NCI-H526 treated with DMSO at 0.1 percent for 48 hours (cell line): ENCODE results near the gene TAS2R5.
"Not testable (repeated sequence)": the region's sequence is repeated elsewhere in the genome, so short reads cannot be mapped to it uniquely, and the experiment has no call there.

Experiments
- DNase-seq: peaks from one replicate; lab custom pipeline; 2025; lab: John Stamatoyannopoulos, UW

The TAS2R5 gene, protein sequence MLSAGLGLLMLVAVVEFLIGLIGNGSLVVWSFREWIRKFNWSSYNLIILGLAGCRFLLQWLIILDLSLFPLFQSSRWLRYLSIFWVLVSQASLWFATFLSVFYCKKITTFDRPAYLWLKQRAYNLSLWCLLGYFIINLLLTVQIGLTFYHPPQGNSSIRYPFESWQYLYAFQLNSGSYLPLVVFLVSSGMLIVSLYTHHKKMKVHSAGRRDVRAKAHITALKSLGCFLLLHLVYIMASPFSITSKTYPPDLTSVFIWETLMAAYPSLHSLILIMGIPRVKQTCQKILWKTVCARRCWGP

DNA sequence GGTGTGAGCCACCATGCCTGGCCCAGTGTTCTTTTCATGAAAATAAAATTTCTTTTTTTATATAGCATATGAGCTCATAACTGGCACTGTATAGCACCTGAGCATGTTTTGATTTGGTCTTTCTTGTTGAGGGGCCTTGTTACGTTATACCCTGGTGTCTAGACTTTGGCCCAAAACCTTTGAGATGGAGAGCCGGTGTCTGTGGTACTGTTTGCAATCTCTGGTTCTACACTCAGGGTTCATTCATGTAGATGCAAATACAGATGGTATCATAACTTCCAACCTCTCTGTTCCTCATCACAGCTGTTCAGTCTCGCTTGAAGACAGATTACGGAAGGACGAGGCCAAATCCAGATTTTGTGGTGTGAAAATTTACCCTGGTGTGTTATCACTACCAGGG is at the start of gene TAS2R5:
Gene TAS2R5, plus strand, starts transcription at position 301 of the 400 bp plus-strand sequence. CDS start 145 bp downstream, outside the sequence.
- no peak for DNase-seq

DNA sequence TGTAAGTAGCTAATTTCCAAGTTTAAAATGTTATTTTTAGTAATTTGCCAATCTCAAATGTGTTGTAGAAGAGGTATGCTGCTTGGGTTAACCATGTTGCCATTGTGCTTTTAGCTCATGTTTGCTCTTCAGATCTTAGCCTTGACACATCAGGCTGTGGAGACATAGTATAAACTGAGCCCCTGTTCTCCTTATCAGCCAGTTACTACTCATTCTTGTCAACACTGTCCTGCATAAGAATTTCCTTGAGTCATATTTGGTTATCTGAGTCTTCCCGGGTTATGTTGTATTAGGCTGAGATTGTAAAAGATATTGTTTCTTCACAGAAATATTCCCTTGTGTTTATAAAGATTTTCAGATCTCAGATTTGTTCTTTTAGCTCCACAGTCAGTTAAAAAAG is 47.8 kb upstream of the TAS2R5 start:
- no peak for DNase-seq

DNA sequence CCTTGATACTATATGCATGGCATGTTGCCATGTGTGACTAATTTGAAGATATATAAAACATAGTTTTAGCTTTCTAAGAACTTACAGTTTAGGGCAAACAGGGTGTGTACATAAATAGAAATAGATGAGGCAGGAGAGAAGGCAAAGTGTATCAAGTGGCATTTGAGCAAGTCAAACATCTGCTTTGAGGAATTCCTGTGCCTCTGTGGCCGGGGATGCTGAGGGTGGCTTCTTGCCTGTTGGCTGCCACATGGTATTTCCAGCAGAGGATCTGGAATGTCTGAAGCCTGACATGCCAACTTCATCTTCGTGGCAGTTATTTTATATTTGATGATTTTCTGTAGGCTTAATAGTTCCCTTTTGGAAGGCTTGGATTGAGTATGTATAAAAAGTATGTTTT is 45.9 kb upstream of the TAS2R5 start:
- DNase-seq: no peak

DNA sequence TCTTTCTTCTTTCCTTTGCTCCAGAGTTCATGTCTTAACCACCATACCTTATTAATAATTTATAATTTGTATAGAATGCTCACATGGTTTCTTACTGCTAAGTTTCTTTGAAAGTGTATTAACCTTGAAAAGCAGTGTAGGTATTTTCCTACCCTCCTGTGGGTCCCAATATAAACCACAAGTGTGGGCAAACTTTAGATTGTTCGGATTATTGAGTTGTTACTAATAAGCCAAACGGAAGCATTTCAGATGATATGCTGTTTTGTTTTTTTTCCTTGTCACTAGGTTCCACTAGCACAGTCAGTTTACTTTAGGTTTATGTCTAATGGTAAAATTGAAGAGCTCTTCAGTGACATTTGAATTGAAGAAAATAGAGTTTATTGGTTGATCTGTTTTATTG is 41.6 kb upstream of the TAS2R5 start:
- DNase-seq: no peak

DNA sequence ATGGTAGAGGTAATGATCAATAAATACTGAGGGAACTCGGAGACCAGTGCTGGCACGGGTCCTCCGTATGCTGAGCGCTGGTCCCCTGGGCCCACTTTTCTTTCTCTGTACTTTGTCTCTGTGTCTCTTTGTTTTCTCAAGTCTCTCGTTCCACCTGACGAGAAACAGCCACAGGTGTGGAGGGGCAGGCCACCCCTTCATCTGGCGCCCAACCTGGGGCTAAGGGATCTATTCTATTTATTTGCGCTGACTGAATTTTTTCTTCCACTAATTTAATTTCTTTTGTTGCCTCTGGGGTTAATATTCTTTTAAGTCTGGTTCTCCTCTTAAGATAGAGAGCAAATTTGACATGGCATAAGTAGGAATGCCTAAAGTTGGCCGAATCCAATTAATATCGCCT is 38.1 kb upstream of the TAS2R5 start:
- DNase-seq: not testable (repeated sequence)

DNA sequence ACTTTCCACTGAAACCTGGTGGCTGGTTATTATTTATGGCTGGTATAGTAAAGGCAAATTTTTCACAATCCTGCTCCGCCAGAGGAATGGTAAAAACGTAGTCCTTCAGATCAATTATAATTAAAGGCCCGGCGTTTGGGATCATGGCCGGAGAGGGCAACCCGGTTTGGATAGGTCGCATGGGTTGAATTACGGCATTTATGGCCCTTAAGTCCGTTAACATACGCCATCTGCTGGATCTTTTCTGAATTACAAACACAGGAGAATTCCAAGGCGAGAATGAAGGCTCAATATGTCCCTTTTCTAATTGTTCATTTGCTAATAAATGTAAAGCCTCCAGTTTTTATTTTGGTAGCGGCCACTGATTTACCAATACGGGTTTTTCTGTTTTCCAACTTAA is 37.4 kb upstream of the TAS2R5 start:
- DNase-seq: no peak

DNA sequence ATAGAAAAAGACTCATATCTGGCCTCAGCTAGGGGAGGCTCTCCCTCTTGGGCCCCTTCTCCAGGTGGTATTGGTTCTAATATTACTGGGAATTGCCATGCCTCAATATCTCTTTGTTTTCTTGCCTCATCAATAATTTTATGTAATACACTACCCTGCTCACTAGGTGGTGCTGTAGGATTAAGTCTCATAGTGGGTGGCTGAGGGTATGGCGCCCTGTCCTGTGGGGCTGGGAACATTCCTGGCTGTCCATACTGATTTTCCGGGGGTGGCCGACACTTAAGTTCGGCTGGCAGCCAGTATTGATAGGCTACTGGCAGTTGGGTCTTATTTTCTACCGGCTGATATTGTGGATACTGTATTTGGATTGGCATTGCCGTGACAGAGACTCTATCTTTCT is 35.1 kb upstream of the TAS2R5 start:
- no peak for DNase-seq

DNA sequence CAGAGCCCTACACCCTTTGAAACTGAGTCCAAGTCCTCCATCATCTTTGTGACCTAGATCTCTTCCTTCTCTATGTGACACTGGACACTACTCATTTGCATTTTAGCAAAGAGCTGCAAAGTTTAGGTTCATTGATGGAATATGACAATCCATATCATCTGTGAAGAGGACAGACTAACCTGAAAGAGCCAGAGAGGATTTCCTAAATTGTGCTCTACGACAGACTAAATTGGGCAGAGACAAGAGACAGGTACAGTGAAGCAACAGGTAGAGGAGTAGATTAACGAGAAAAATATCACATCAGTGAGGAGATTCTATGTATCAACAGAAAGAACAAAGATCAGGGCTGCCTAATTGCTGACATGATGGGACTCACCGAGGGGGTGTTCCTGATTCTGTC is 26.2 kb upstream of the TAS2R5 start, which contains the start of gene TAS2R3:
Gene TAS2R3, plus strand, starts transcription at position 301 of the 400 bp plus-strand sequence. Its CDS starts 62 bp downstream, at position 363.
- DNase-seq: no peak

DNA sequence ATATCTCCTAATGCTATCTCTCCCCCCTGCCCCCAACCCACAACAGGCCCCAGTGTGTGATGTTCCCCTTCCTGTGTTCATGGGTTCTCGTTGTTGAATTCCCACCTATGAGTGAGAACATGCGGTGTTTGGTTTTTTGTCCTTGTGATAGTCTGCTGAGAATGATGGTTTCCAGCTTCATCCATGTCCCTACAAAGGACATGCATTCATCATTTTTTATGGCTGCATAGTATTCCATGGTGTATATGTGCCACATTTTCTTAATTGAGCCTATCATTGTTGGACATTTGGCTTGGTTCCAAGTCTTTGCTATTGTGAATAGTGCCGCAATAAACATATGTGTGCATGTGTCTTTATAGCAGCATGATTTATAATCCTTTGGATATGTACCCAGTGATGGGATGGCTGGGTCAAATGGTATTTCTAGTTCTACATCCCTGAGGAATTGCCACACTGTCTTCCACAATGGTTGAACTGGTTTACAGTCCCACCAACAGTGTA is 19.9 kb upstream of the TAS2R5 start:
- not testable (repeated sequence) for DNase-seq

DNA sequence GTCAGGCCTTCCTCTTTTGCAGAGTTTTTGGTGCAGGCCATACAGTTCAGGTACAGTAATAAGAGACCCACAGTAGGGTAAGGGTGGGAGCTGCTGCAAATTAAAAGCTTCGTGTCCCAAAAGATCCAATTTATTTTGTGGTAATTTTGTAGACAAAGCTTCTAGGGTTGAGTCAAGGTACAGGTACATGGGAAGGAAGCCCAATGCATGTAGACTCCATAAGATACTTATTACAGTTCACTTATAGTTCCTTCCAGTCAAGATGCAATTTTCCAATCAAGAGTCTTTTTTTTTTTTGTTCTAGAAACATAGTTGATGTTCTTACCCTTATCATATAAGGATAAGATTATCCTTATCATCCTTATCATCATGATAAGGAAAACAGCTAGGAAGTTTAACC is 13.6 kb upstream of the TAS2R5 start, which contains the start of gene TAS2R4:
Gene TAS2R4, plus strand, starts transcription at position 301 of the 400 bp plus-strand sequence. CDS start 1,815 bp downstream, outside the sequence.
- no peak for DNase-seq

DNA sequence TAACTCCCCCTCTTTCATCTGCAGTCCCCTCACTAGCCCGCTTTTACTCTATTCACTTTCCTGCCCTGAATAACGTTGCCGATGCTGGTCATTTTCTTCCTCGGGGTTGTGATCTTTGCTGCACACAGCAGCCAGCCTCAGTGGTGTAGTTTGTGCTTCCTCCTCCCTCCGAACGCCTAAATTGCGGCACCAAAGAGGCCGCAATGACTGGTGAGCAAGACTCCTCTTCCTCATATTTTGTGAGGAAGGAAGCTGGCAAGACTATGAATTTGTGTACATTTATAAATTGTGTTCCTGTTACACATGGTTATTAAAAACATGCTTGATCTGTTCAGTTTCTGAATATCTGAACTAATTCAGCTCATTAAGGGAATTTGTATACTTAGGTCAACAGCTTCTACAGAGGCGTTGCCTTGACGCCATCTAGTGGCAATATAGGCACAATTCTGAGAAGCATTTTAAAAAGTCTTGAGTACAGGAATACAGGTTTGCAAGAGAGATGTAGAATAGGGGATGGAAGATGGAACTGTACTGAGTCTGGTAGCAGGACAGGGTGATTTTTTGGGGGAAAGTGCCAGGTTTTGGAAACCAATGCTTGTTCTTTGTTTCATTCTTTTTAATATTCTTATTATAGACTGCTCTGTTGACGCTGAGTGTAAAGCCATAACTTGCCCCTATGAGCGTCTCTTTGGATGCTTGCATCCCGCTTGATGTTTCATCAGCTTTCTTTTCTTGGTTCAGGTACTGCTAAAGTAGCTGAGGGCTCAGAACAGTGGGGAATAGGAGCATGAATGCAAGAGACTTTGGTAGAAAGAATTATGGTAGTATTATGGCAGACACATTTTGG is 4.1 kb upstream of the TAS2R5 start:
- DNase-seq: peak; percentile 81

DNA sequence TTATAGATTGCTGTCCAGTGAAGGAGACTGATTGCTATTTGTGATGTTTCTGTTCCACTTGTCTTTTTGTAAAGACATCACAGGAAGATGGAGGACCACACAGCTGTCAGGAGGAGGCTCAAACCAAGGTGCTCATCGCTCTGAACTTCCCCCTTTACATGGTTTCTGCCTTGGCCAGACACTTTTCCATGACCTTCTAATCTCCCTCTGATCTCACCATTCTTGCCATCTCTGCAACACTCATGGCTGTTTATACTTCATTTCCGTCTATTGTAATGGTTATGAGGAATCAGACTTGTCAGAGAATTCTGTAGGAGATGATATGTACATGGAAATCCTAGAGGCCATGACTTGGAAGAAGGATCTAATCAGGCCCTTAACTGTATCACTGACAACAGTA is 1.7 kb upstream of the TAS2R5 start:
- DNase-seq: peak; percentile 71

DNA sequence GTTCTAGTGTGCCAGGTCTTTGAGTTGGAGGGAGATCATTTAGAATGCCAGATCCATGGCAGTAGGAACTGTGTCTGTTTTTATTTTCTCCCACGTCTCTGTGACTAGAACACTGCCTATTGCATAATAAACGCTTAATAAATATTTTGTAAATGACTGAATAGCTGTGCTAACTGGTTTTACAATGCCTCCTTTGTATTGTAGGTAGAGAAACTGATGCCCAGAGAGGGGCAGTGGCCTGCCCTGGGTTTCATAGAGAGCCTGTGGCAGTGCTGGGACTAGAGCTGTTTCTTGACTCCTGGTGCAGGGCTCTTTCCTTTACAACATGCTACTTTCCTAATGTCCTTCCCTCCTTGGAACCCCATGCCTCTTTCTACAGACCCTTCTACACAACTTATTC is 2.5 kb downstream of the TAS2R5 start:
- no peak for DNase-seq

DNA sequence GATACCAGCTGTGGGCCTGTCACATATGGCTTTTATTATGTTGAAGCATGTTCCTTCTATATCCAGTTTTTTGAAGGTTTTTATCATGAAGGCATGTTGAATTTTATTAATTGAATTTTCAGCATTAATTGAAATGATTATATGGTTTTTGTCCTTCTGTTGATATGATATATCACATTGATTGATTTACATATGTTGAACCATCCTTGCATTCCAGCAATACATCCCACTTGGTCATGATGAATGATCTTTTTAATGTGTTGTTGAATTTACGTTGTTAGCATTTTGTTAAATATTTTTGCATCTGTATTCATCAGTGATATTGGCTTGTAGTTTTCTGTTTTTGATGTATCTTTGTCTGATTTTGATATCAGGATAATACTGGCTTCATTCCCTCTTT is 30.1 kb downstream of the TAS2R5 start:
- DNase-seq: no peak

DNA sequence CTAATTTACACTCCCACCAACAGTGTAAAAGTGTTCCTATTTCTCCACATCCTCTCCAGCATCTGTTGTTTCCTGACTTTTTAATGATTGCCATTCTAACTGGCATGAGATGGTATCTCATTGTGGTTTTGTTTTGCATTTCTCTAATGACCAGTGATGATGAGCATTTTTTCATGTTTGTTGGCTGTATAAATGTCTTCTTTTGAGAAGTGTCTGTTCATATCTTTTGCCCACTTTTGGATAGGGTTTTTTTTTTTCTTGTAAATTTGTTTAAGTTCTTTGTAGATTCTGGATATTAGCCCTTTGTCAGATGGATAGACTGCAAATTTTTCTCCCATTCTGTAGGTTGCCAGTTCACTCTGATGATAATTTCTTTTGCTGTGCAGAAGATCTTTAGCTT is 32.4 kb downstream of the TAS2R5 start:
- not testable (repeated sequence) for DNase-seq

DNA sequence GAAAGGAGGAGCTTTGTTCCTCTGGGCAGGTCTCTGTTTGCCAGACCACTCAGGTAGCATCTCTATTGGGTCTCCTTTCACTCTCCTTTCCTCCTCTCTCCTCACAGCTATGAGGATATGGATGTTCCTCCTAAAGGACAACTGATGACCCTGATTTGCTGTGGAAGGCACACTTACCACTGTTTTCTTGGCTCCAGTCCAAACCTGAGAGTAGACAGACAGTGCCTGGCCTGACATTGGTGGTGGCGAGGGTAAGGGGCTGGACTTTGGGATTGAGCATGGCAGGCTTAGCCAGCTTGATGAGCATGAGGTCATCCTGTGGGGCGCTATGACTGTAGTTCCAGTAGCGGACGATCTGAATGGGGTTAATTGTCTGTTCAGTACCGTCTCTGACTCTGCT is 47.7 kb downstream of the TAS2R5 start:
- no peak for DNase-seq

DNA sequence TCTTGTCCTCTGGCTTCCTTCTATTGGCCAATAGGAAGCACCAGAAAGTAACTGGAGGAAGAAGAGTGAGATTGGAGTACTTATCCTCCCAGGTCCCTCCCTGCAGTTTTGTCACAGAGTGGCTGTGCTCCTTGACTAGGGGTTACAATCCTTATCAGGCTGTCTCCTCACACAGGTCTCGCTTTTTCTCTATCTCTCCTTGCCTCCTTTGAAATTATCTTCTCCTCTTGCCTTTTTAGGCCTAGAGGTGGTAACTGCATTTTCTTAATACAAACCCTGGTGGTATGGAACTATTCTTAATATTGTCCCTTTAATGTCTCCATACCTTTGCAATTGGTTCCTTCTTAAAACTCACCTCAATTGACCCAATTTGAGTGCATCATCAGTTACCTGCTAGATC is 48.6 kb downstream of the TAS2R5 start:
- DNase-seq: no peak

DNA sequence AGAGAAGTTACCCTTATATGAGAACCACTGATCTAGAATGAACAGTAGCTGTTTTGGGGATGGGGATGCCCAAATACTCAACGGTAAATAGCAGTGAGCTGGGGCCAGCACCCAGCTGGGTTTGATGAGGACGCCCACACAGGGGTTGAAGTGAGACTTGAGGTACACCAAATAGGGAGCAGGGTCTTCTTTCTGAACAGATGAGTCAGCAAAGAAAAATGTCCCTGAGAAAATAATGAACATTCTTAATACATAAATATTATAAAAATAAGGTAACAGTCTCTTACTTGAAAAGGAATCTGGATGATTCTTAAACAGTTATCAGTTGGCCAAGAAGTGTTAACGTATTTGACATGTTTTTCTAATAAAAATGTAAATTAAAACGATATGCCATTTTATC is 49.2 kb downstream of the TAS2R5 start:
- no peak for DNase-seq

DNA sequence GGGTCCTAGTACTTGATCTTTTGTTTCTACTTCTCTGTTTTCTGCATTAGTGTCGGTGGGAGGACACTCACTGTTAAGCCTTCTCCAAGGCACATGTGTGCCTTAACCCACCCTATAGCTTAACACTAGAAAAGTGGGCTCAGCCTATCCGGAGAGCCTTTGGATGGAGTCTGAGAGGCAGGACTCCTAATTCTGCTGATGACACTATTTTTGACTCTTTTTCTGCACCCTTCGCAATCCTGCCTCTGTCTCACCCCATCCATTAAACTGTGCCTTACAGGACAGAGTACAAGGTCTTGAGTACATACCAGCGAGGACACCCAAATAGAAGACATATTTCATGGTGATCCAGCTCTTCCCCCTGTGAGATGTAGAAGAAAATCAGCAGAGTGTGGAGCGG is 50.7 kb downstream of the TAS2R5 start:
- DNase-seq: no peak
